ENCODE data around the gene KLHDC3.
A peak's percentile ranks its signal among the peaks of the same experiment; 100 is the strongest.

The KLHDC3 gene

GRCh38 chr6:43059168-43060033 lies 45.4 kb downstream of the KLHDC3 start, which contains the start of the genes KLC4 and MRPL2:
TSS of gene KLC4 (plus strand) at chr6:43059631. CDS start at chr6:43061336, 1,705 bp downstream.
TSS of gene MRPL2 (minus strand) at chr6:43059434. CDS start at chr6:43059381, 53 bp downstream.
- peak; percentile 98 to 99 (median 98) for DNase-seq

DNA sequence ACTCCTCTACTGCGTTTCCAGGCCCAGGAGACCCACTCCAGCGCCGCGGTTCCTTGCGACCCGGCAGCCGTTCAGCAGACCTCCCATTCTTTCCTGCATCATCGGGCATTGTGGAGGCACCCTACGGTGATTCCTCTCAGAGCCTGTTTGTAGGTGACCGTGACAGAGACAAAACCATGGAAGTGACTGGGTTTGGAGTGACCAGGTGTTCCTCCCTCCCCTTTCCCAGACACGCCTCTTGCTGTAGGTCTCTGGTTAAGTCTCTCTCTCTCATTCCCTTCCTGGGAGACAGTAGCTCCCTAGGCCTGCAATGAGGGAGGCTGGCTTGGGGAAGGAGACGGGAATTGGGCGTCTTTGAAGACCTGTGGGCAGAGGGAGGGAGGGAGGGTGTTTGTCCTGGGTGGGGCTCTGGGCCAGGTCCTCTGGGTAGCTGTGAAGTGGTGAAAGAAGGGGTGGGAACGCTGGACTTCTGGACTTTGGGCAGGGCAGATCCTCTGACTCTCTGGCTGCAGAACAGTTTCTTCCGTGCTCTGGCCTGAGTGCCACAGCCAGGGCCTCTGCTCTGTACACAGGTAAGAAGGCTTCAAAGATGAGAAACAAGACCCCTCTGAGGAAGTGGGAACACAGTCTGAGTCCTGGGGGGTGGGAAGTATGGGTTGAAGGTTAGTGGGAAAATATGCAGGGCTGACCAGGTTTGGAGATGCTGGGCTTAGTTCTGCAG lies 46.1 kb downstream of the KLHDC3 start:
- DNase-seq = peak in 1 of 4 experiments; percentile 15

DNA sequence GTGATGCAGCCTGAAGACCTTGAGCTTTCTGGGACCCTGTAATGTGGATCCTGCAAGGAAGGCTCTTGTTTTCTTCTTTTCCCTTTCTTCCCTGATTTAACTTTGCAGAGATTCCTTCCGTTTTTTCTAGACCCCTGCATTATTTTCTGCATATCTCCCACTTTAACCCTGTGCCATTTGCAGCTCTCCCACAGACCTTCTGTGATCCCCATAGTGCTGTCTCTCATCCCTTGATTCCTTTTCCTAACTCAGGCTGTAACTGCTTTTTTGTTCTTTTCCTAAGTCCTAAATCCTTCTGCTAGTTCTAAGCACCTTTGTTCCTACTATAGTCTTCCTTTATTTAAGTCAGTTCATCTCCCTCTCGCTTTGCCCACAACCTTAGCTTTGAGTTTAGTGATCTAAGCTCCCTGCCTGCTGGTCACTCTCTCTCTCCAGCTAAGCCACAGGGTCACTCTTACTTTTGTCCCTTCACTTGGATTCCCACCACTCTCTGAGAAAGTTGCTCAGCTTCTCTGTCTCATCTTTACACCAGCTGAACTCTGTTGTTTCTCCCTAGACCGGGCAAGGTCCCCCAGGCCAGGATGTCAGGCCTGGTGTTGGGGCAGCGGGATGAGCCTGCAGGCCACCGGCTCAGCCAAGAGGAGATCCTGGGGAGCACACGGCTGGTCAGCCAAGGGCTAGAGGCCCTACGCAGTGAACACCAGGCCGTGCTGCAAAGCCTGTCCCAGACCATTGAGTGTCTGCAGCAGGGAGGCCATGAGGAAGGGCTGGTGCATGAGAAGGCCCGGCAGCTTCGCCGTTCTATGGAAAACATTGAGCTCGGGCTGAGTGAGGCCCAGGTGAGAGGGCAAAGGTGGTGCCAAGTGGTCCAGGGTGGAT lies 46.9 kb downstream of the KLHDC3 start:
- no peak for DNase-seq

DNA sequence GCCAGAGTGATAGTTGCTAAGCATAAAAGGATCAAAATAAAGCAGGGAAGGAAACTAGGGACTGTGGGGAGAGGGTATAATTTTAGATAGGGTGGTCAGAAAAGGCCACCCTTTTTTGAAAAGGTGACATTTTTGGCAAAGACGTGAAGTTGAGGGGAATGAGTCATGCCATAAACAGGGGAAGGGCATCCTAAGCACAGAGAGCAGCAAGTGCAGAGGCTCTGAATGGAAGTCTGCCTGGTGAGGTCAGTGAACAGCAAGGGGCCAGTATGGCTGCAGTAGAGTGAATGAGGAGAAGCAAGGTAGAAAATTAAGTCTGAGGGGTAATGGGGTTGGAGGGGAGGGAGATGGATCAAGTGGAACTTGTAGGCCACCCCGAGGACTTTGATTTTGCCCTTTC lies 47.8 kb downstream of the KLHDC3 start:
- no peak for DNase-seq

DNA sequence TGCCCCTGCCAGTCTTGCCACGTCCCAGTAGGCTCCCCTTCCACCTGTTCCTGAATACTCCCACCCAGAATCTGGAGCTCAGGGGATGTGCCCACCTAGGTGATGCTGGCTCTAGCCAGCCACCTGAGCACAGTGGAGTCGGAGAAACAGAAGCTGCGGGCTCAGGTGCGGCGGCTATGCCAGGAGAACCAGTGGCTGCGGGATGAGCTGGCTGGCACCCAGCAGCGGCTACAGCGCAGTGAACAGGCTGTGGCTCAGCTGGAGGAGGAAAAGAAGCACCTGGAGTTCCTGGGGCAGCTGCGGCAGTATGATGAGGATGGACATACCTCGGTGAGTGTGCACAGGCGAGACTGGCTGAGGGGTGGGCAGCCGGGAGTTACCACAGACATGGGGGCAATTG lies 48.8 kb downstream of the KLHDC3 start:
- no peak for DNase-seq

DNA sequence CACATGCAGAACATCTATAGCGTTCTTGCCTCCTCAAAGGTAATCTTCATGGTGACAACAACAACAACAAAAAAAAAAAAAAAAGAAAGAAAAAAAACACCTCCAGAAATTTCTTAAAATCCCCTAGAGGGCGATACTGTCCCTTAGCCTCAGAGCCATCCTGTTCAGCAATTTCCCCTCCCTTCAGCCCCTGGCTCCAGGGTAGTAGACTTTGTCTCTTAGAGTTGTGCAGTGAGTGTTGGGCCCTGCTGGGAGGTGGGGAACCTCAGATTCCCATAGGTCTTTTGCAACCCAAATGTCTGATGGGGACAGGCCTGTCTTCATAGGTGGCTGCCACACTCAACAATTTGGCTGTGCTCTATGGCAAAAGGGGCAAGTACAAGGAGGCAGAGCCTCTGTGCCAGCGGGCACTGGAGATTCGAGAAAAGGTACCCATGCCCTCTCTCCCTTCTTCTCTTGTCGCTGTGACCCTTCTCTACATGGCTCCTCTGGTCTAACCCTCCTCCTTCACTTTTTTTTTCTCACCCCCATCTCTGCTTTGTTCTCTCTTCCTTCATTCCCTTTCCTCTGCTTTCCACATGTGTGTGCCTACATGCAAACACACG lies 56.1 kb downstream of the KLHDC3 start:
- DNase-seq = peak in 3 of 4 experiments; percentile 47 to 55 (median 52)

Data from suppressor macrophage (primary cell).